Neural cell (in vitro differentiated cells): ENCODE measurements around the gene SARS1. TPM values are rescaled to one million over a fixed set of nuclear protein-coding genes. Genes with fewer than 3 reads are reported as not detected.

Experiments used
- H2AFZ ChIP-seq: fragments of 200-600, 300-800 bp; sonication (generic), shearing (Covaris generic); 2 replicates; pipeline ENCODE4 v1.6.0; 2014; ENCODE audit warnings: low read depth, mild to moderate bottlenecking, antibody characterized with exemption, low read length, moderate library complexity
- H3F3A ChIP-seq: fragments of 200-600 bp; shearing (Covaris generic); 2 replicates; pipeline ENCODE4 v1.6.1; 2016; ENCODE audit warnings: mild to moderate bottlenecking, moderate library complexity, mixed read lengths, antibody characterized with exemption, low read length; ENCODE audit not compliant: insufficient read depth, poor library complexity, severe bottlenecking
- H3K27ac ChIP-seq: fragments of 200-600, 300-800 bp; sonication (generic), shearing (Covaris generic); 2 replicates; pipeline ENCODE4 v1.5.1; 2014; ENCODE audit warnings: mild to moderate bottlenecking, low read length, moderate library complexity
- H3K27me3 ChIP-seq: fragments of 300-800, 200-600 bp; sonication (generic), shearing (Covaris generic); 2 replicates; pipeline ENCODE4 v1.6.0; 2014; ENCODE audit warnings: mild to moderate bottlenecking, low read depth, low read length, moderate library complexity; ENCODE audit not compliant: insufficient read depth
- H3K36me3 ChIP-seq: fragments of 300-800, 200-600 bp; sonication (generic), shearing (Covaris generic); 2 replicates; pipeline ENCODE4 v1.5.1; 2014; ENCODE audit warnings: mild to moderate bottlenecking, antibody characterized with exemption, low read length, moderate library complexity; ENCODE audit not compliant: insufficient read depth
- H3K4me2 ChIP-seq: fragments of 300-800, 200-600 bp; sonication (generic), shearing (Covaris generic); 2 replicates; pipeline ENCODE4 v1.6.0; 2014; ENCODE audit warnings: mild to moderate bottlenecking, low read length
- H3K4me3 ChIP-seq: fragments of 300-800, 200-600 bp; sonication (generic), shearing (Covaris generic); 2 replicates; pipeline ENCODE4 v1.5.1; 2014; ENCODE audit warnings: mild to moderate bottlenecking, low read length, moderate library complexity
- H3K79me2 ChIP-seq: fragments of 200-600 bp; shearing (Covaris generic); replicated peaks from 2 replicates; pipeline ENCODE4 v1.6.0; 2014; ENCODE audit warnings: mild to moderate bottlenecking, low read length, moderate library complexity; ENCODE audit not compliant: insufficient read depth
- H3K9ac ChIP-seq: fragments of 300-800, 200-600 bp; sonication (generic), shearing (Covaris generic); 2 replicates; pipeline ENCODE4 v1.6.1; 2016; ENCODE audit warnings: mild to moderate bottlenecking, low read length, mixed read lengths
- H3K9me2 ChIP-seq: fragments of 200-600 bp; shearing (Covaris generic); 2 replicates; pipeline ENCODE4 v1.6.1; 2016; ENCODE audit warnings: mild to moderate bottlenecking, low read length, mixed read lengths; ENCODE audit not compliant: insufficient read depth
- H3K9me3 ChIP-seq: fragments of 200-600, 300-800 bp; sonication (generic), shearing (Covaris generic); 2 replicates; pipeline ENCODE4 v1.6.1; 2016; ENCODE audit warnings: mild to moderate bottlenecking, mixed run types, low read length, moderate library complexity, mixed read lengths
- H4K20me1 ChIP-seq: fragments of 200-600 bp; shearing (Covaris generic); 2 replicates; pipeline ENCODE4 v1.6.1; 2016; ENCODE audit warnings: mild to moderate bottlenecking, mixed run types; ENCODE audit not compliant: insufficient read depth
- EP300 ChIP-seq: fragments of 450-650 bp; conservative IDR thresholded peaks from 2 replicates; pipeline ENCODE4 v1.6.1; 2014; ENCODE audit warnings: antibody characterized with exemption, mild to moderate bottlenecking, moderate library complexity; ENCODE audit not compliant: poor library complexity, severe bottlenecking
- EZH2 ChIP-seq: fragments of 200-600, 300-800 bp; shearing (Covaris generic), sonication (generic); IDR thresholded peaks from 2 replicates; pipeline ENCODE4 v1.6.1; 2014; ENCODE audit warnings: antibody characterized with exemption, low read length, borderline replicate concordance, mild to moderate bottlenecking; ENCODE audit not compliant: insufficient read depth, poor library complexity, severe bottlenecking
- MXI1 ChIP-seq: fragments of 450-650 bp; conservative IDR thresholded peaks from 2 replicates; pipeline ENCODE4 v1.6.1; 2014; ENCODE audit warnings: antibody characterized with exemption, mild to moderate bottlenecking; ENCODE audit not compliant: poor library complexity, severe bottlenecking
- POLR2AphosphoS5 ChIP-seq: IDR thresholded peaks from 2 replicates; pipeline ENCODE4 v1.6.1; 2012
- RAD21 ChIP-seq: fragments of 450-650 bp; conservative IDR thresholded peaks from 2 replicates; pipeline ENCODE4 v1.6.1; 2014; ENCODE audit warnings: antibody characterized with exemption, mild to moderate bottlenecking, moderate library complexity
- SMC3 ChIP-seq: fragments of 450-650 bp; conservative IDR thresholded peaks from 2 replicates; pipeline ENCODE4 v1.6.1; 2014; ENCODE audit warnings: antibody characterized with exemption, mild to moderate bottlenecking, moderate library complexity; ENCODE audit not compliant: poor library complexity
- TAF1 ChIP-seq: IDR thresholded peaks from 2 replicates; pipeline ENCODE4 v1.6.1; 2012; ENCODE audit warnings: low read depth
- polyA plus RNA-seq: library from polyadenylated mRNA; depleted of rRNA; stranded (reverse); fragments of >200 nt; gene quantifications from 2 replicates; pipeline ENCODE4 v1.2.3, GENCODE V29; 2014
- TF ChIP-seq, protein P1 (sequence below): IDR thresholded peaks from 2 replicates; pipeline ENCODE4 v1.6.1; 2012; ENCODE audit warnings: borderline replicate concordance
- TF ChIP-seq, protein P2 (sequence below): fragments of 450-650 bp; IDR thresholded peaks from 2 replicates; pipeline ENCODE4 v1.5.1; 2014; ENCODE audit warnings: antibody characterized with exemption, mild to moderate bottlenecking, moderate library complexity; ENCODE audit not compliant: poor library complexity, severe bottlenecking

The SARS1 gene
- polyA plus RNA-seq, 1 donor from 2014 or later: 281 TPM

DNA sequence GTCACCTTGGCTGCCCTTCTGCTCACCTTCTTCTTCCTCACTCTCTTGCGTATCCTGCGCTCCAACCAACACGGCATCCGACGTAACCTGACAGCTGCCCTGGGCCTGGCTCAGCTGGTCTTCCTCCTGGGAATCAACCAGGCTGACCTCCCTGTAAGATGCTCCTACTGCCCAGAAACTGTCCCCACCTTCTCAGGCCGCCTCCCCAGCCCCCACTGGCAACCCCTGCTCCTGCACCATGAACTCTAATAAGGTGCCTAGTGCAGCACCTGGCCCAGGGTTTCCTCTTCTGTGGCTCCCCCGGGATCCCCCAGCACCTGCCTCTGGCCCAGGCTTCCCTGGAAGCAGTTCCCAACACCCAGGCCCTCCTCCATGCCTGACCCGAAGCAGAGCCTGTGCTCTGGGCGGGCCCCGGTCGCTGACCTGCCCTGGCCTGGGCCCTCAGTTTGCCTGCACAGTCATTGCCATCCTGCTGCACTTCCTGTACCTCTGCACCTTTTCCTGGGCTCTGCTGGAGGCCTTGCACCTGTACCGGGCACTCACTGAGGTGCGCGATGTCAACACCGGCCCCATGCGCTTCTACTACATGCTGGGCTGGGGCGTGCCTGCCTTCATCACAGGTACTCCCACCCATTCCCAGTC lies 56.4 kb downstream of the SARS1 start:
- Histone ChIP-seq H3K4me3 (no peak overlapping the region), H3K9me2 (no peaks in the 10 kb centered on the region), H3K27ac (no peak overlapping the region), H3K9me3 (no peaks in the 10 kb centered on the region), H3K4me2 (no peak overlapping the region), H3K27me3 (no peaks in the 10 kb centered on the region), H2AFZ (no peak overlapping the region), H3K9ac (no peak overlapping the region), H3K36me3 (peaks cover 5% of the 10 kb centered on the region), H4K20me1 (no peaks in the 10 kb centered on the region), H3F3A (no peaks in the 10 kb centered on the region), H3K79me2 (no peaks in the 10 kb centered on the region)
- TF ChIP-seq MXI1 (no peak), EP300 (no peak), RAD21 (no peak), TAF1 (no peak), POLR2AphosphoS5 (no peak), EZH2 (no peak), SMC3 (no peak)
- TF ChIP-seq, protein P1, sequence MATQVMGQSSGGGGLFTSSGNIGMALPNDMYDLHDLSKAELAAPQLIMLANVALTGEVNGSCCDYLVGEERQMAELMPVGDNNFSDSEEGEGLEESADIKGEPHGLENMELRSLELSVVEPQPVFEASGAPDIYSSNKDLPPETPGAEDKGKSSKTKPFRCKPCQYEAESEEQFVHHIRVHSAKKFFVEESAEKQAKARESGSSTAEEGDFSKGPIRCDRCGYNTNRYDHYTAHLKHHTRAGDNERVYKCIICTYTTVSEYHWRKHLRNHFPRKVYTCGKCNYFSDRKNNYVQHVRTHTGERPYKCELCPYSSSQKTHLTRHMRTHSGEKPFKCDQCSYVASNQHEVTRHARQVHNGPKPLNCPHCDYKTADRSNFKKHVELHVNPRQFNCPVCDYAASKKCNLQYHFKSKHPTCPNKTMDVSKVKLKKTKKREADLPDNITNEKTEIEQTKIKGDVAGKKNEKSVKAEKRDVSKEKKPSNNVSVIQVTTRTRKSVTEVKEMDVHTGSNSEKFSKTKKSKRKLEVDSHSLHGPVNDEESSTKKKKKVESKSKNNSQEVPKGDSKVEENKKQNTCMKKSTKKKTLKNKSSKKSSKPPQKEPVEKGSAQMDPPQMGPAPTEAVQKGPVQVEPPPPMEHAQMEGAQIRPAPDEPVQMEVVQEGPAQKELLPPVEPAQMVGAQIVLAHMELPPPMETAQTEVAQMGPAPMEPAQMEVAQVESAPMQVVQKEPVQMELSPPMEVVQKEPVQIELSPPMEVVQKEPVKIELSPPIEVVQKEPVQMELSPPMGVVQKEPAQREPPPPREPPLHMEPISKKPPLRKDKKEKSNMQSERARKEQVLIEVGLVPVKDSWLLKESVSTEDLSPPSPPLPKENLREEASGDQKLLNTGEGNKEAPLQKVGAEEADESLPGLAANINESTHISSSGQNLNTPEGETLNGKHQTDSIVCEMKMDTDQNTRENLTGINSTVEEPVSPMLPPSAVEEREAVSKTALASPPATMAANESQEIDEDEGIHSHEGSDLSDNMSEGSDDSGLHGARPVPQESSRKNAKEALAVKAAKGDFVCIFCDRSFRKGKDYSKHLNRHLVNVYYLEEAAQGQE: no peak
- TF ChIP-seq, protein P2, sequence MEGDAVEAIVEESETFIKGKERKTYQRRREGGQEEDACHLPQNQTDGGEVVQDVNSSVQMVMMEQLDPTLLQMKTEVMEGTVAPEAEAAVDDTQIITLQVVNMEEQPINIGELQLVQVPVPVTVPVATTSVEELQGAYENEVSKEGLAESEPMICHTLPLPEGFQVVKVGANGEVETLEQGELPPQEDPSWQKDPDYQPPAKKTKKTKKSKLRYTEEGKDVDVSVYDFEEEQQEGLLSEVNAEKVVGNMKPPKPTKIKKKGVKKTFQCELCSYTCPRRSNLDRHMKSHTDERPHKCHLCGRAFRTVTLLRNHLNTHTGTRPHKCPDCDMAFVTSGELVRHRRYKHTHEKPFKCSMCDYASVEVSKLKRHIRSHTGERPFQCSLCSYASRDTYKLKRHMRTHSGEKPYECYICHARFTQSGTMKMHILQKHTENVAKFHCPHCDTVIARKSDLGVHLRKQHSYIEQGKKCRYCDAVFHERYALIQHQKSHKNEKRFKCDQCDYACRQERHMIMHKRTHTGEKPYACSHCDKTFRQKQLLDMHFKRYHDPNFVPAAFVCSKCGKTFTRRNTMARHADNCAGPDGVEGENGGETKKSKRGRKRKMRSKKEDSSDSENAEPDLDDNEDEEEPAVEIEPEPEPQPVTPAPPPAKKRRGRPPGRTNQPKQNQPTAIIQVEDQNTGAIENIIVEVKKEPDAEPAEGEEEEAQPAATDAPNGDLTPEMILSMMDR: no peak

DNA sequence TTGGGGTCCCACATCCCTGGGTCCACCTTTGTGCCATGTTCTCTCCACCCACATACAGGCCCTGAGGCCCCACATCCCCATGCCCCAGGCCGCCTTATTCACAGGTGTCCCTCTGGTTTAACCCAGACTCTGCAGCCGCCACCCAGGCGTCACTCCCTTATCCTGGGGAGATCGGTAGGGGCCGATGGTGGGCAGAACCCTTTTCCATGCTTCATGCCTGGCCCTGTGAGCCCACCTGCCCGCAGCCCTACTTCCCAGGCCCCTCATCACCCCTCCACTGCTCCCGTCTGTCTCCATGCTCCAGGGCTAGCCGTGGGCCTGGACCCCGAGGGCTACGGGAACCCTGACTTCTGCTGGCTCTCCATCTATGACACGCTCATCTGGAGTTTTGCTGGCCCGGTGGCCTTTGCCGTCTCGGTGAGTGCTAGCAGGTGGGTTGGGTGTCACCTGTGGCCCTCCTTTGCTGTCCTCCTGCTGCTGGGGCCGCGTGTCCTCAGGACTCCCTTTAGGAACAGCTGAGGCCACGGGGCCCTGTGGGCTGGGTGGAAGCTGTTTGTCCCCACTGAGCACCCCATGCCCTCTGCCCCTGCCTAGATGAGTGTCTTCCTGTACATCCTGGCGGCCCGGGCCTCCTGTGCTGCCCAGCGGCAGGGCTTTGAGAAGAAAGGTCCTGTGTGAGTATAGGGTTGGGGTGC lies 57.1 kb downstream of the SARS1 start:
- H3F3A ChIP-seq: no peaks in the 10 kb centered on the region
- H3K36me3 ChIP-seq: peaks cover 5% of the 10 kb centered on the region
- H4K20me1 ChIP-seq: no peaks in the 10 kb centered on the region
- H3K27ac ChIP-seq: no peak overlapping the region
- TF ChIP-seq MXI1 (no peak), RAD21 (no peak), EZH2 (no peak)
- TF ChIP-seq, protein P2: no peak
- H3K79me2 ChIP-seq: no peaks in the 10 kb centered on the region
- H3K9me2 ChIP-seq: no peaks in the 10 kb centered on the region
- no peaks in the 10 kb centered on the region for H3K9me3 ChIP-seq
- H3K4me3 ChIP-seq: no peak overlapping the region
- H3K4me2 ChIP-seq: no peak overlapping the region
- H2AFZ ChIP-seq: no peak overlapping the region
- no peaks in the 10 kb centered on the region for H3K27me3 ChIP-seq
- H3K9ac ChIP-seq: no peak overlapping the region
